Measurements from ENCODE around the gene TRIM62. TPM values are rescaled to one million over a fixed set of nuclear protein-coding genes. Genes with fewer than 3 reads are reported as not detected.

Gene TRIM62
- total RNA-seq, 4 donors from 2014 or later, result 3.5 to 22.8 (median 17.9) TPM

DNA sequence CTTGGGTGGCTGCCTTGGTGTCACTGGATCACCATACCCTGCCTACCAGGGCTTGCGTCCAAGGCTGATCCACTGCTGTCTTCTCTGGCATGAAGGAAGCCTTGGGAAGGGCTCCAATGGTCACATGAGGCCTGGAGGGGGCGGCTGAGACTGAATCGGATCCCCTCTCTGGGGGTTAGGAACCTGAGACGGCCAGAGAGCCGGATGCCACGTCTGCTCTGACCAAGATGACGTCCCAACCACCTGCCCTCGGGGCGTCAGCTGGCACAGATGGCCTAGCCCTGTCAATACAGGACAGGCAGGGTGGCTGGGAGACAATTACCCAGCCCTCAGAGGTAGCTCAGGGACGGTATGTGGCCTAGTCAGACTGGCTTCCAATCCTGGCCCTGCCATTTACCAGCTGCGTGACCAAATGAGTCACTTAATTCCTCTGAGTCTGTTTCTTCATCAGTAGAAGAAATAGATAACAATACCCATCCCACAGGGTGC, 5.4 kb downstream of the TRIM62 start:
- H3K4me1 ChIP-seq, result peaks cover 0 to 13% (median 8%) of the 10 kb centered on the region in 4 donors
- no peak for DNase-seq
- H3K4me3 ChIP-seq, result no peak overlapping the region
- no peaks in the 10 kb centered on the region for H3K27me3 ChIP-seq
- TF ChIP-seq, protein P1, sequence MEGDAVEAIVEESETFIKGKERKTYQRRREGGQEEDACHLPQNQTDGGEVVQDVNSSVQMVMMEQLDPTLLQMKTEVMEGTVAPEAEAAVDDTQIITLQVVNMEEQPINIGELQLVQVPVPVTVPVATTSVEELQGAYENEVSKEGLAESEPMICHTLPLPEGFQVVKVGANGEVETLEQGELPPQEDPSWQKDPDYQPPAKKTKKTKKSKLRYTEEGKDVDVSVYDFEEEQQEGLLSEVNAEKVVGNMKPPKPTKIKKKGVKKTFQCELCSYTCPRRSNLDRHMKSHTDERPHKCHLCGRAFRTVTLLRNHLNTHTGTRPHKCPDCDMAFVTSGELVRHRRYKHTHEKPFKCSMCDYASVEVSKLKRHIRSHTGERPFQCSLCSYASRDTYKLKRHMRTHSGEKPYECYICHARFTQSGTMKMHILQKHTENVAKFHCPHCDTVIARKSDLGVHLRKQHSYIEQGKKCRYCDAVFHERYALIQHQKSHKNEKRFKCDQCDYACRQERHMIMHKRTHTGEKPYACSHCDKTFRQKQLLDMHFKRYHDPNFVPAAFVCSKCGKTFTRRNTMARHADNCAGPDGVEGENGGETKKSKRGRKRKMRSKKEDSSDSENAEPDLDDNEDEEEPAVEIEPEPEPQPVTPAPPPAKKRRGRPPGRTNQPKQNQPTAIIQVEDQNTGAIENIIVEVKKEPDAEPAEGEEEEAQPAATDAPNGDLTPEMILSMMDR (IDR thresholded peaks at IDR 0.05), result no peak
- no peak for TF ChIP-seq POLR2A (IDR thresholded peaks at IDR 0.05)
- H3K9me3 ChIP-seq, result no peaks in the 10 kb centered on the region
- no peak overlapping the region for H3K27ac ChIP-seq
- H3K36me3 ChIP-seq, result no peaks in the 10 kb centered on the region

DNA sequence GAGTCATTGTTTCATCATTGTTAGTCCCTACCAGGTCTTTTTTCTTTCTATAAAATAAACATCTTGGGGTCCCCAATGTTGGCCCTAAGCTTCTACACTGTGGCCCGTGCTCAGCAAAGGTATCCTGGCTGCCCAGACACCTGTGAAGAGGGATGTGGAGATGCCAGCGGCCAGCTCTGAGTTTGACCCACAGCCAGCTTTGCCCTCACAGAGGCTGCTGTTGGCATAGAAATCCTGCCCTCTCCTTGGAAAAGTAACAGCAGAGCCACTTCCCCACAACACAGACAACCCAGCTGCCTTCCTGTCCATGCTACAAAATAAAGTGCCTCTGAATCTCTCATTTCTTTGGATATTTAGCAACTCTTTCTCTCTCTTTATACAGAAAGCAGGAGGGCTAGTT, 6.0 kb downstream of the TRIM62 start:
- DNase-seq, result no peak
- Histone ChIP-seq H3K9me3 (no peaks in the 10 kb centered on the region), H3K4me3 (no peak overlapping the region), H3K27me3 (no peaks in the 10 kb centered on the region), H3K4me1 (peaks cover 0 to 10% (median 6%) of the 10 kb centered on the region in 4 donors), H3K36me3 (no peaks in the 10 kb centered on the region), H3K27ac (no peak overlapping the region)
- TF ChIP-seq POLR2A (IDR thresholded peaks at IDR 0.05), result no peak
- TF ChIP-seq, protein P1 (IDR thresholded peaks at IDR 0.05), result no peak

DNA sequence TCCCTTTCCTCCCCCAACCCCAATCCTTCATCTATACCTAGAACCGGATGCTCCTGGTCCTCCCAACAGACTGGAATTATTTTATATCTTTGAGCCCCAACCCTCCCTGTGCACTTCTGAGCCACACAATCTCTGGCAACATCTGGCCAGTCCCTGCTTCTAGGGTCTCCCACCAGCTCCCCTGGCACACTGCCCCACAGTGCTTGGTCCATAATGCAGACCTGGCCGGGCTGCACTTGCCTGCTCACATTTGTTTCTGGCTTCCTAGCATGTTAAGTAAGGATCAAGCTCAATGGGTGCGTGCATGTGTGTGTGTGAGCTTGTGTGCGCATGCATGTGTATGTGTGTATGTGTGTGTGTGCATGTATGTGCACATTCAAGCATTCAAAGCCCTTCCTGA, 8.8 kb downstream of the TRIM62 start:
- no peak for DNase-seq
- Histone ChIP-seq H3K9me3 (no peaks in the 10 kb centered on the region), H3K27ac (no peak overlapping the region), H3K36me3 (no peaks in the 10 kb centered on the region), H3K27me3 (no peaks in the 10 kb centered on the region), H3K4me3 (no peak overlapping the region), H3K4me1 (peaks cover 0 to 4% (median 0%) of the 10 kb centered on the region in 4 donors)
- TF ChIP-seq, protein P1 (IDR thresholded peaks at IDR 0.05), result no peak
- no peak for TF ChIP-seq POLR2A (IDR thresholded peaks at IDR 0.05)

DNA sequence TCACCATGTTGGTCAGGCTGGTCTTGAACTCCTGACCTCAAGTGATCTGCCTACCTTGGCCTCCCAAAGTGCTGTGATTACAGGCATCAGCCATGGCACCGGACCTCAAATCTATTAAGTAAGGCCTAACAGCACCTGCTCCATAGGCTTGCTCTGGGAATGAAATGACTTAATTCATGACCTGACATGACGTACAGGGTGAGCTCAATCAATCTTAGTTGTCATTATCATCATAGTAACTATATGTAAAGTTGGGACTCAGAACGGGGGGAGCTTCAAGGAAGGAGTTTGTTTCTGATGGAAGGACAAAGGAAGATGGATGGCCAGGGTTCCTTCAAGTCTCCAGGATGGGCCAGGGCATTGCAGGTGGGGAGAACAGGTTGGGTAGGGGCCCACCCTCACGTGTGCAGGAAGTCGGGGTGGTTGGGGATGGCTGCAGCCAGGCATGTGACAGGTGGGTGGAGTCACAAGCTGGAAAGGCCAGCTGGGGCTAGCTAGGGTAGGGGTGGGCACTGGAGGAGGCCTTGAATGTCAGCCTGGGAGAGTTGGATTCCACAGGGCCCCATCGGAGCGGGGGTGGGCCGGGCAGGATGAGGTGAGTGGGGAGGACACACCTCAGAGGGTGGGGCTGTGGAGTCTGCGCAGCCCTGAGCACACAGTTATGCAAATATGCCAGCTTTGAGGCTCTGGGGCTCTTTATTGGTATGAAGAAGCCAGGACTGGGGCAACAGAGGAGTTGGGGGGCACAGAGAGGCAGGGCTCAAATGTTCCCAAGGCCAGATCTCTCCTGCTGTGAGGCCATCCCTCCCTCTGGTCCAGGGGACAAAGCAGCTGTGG, 9.6 kb downstream of the TRIM62 start:
- no peak overlapping the region for H3K27ac ChIP-seq
- DNase-seq, result no peak
- H3K36me3 ChIP-seq, result no peaks in the 10 kb centered on the region
- H3K9me3 ChIP-seq, result no peaks in the 10 kb centered on the region
- peaks cover 0 to 4% (median 0%) of the 10 kb centered on the region in 4 donors for H3K4me1 ChIP-seq
- no peak overlapping the region for H3K4me3 ChIP-seq
- H3K27me3 ChIP-seq, result no peaks in the 10 kb centered on the region
- TF ChIP-seq, protein P1 (IDR thresholded peaks at IDR 0.05), result no peak
- no peak for TF ChIP-seq POLR2A (IDR thresholded peaks at IDR 0.05)

DNA sequence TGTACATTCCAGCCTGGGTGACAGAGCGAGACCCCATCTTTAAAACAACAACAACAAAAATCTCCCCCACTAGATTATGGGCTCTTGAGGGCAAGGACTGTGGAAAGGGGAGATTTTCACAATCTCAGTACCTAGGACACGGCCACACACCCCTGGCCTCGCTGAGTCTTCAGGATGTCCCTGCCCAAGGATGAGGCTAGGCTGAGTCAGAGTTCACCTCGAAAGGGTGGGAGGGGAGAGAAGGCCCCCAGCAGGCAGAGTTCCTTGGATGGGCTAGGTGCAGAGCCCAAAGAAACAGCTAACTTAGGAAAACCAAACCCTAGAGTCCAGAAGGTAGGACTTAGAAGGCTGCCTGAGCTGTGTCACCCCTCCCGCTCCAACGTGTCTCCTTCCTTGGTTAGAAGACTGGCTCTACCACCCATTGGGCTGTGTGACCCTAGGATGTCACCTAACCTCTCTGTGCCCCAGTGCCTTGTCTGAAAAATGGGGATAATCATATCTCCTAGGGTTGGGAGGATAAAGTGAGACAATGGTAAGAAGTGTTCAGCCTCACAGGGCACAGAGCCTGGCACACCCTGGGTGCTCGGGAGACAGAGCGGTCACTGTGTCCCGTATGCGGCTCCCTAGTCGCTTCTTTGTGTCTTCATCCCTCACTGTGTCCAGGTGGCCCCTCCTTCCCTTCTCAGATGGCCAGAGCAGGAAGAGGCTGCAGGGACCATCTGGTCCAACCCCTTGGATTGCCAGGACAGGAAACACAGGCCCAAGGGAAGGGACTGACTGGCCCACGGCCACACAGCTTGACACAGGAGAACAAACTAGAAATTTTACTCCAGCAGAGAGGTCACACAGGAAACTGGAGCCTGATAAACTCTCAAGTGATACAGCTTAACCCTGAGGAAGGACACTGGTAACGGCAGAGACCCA, 11.2 kb downstream of the TRIM62 start:
- no peak for DNase-seq
- TF ChIP-seq, protein P1 (IDR thresholded peaks at IDR 0.05), result no peak
- TF ChIP-seq POLR2A (IDR thresholded peaks at IDR 0.05), result no peak
- Histone ChIP-seq H3K27me3 (no peaks in the 10 kb centered on the region), H3K36me3 (no peaks in the 10 kb centered on the region), H3K4me3 (no peak overlapping the region), H3K27ac (no peak overlapping the region), H3K9me3 (no peaks in the 10 kb centered on the region), H3K4me1 (peaks cover 0 to 4% (median 0%) of the 10 kb centered on the region in 4 donors)

All from Peyer's patch (tissue), 4 donors.